K562 (cell line): ENCODE results near the gene FXYD3. TPM values are rescaled to one million over a fixed set of nuclear protein-coding genes. Genes with fewer than 3 reads are reported as not detected.

Experiments
- ATAC-seq: fragments of 200-7000 bp; cut with Tn5 transposase; 3 replicates; pipeline ENCODE4 v1.9.1; 2020; ENCODE audit warnings: moderate library complexity
- BruUV-seq: library from RNA; stranded (reverse); fragments of 400-500 nt; replicated peaks from 2 replicates; lab custom pipeline; 2021; lab: Mats Ljungman, UMichigan
- CTCF ChIA-PET: fragments of 300-600 bp; formaldehyde crosslinking; extraction: SDS; loops from one replicate; lab custom pipeline; 2021; ENCODE audit warnings: low intra/inter-chr PET ratio; lab: Yijun Ruan, JAX
- POLR2A ChIA-PET: fragments of 300-600, 350-650 bp; sonication (Branson Sonifier 250); formaldehyde crosslinking; extraction: SDS; loops from one replicate; lab custom pipeline; 2021; ENCODE audit warnings: antibody characterized with exemption, inconsistent platforms; lab: Yijun Ruan, JAX
- DNase-seq, 4 experiments: peaks; one replicate each; pipeline versions ENCODE4 v3.0.0 to v3.0.0-alpha.2; 2011 to 2018; ENCODE audit warnings: low spot score in 3 of 4, mixed read lengths in 3 of 4; ENCODE audit errors: extremely low read depth in 1 of 4
- FAIRE-seq: peaks from 2 replicates; lab custom pipeline; 2011; peaks lifted over from hg19 to GRCh38; lab: Jason Lieb, UNC
- H2AFZ ChIP-seq: 2 replicates; pipeline ENCODE4 v1.6.0; 2011; ENCODE audit warnings: low read depth, low read length, control low read depth, inconsistent platforms
- H3K27ac ChIP-seq: fragments of 200-600 bp; 3 replicates; pipeline ENCODE4 v1.8.0; 2011; ENCODE audit warnings: low read depth, mild to moderate bottlenecking, control low read depth, inconsistent platforms, low read length, moderate library complexity, mixed read lengths; ENCODE audit errors: extremely low read depth
- H3K27me3 ChIP-seq, 2 experiments: fragments of 300-600 bp in 1 of 2; 2 replicates in 1 of 2; 3 replicates in 1 of 2; pipeline versions ENCODE4 v1.6.0 to v1.8.0; 2011; ENCODE audit warnings: inconsistent platforms in 2 of 2, low read length in 2 of 2, mild to moderate bottlenecking in 1 of 2, mixed read lengths in 1 of 2, moderate library complexity in 1 of 2; ENCODE audit not compliant: control insufficient read depth in 2 of 2, insufficient read depth in 2 of 2
- H3K36me3 ChIP-seq: fragments of 300-600 bp; 3 replicates; pipeline ENCODE4 v1.8.0; 2011; ENCODE audit warnings: mild to moderate bottlenecking, low read length, inconsistent platforms; ENCODE audit not compliant: control insufficient read depth, insufficient read depth
- H3K4me1 ChIP-seq, 2 experiments: fragments of 200-600 bp in 1 of 2; replicated peaks in 1 of 2; 2 replicates in 1 of 2; 3 replicates in 1 of 2; pipeline versions ENCODE4 v1.5.1 to v1.8.0; 2011; ENCODE audit warnings: inconsistent platforms in 2 of 2, low read length in 2 of 2, mild to moderate bottlenecking in 1 of 2, mixed read lengths in 1 of 2, moderate library complexity in 1 of 2; ENCODE audit not compliant: control insufficient read depth in 2 of 2, insufficient read depth in 2 of 2
- H3K4me2 ChIP-seq: 2 replicates; pipeline ENCODE4 v1.6.1; 2011; ENCODE audit warnings: low read length, control low read depth, inconsistent platforms, mixed read lengths; ENCODE audit not compliant: insufficient read depth
- H3K4me3 ChIP-seq: fragments of 200-600 bp; sonication (generic), shearing (Covaris generic); 2 replicates; pipeline ENCODE4 v1.5.1; 2016; ENCODE audit warnings: control low read depth, inconsistent platforms
- H3K79me2 ChIP-seq: fragments of 200-600 bp; 3 replicates; pipeline ENCODE4 v1.8.0; 2011; ENCODE audit warnings: low read length, inconsistent platforms; ENCODE audit not compliant: control insufficient read depth, insufficient read depth
- H3K9ac ChIP-seq, 2 experiments: 2 replicates each; pipeline versions ENCODE4 v1.6.0 to v1.6.1; 2011; ENCODE audit warnings: low read depth in 2 of 2, low read length in 2 of 2, control low read depth in 1 of 2, inconsistent platforms in 1 of 2, mild to moderate bottlenecking in 1 of 2, mixed read lengths in 1 of 2; ENCODE audit not compliant: insufficient read depth in 1 of 2
- H3K9me1 ChIP-seq: one replicate; pipeline ENCODE4 v1.6.0; 2011; ENCODE audit warnings: inconsistent platforms, mild to moderate bottlenecking, low read length, moderate library complexity; ENCODE audit not compliant: control insufficient read depth, insufficient read depth
- H3K9me3 ChIP-seq: replicated peaks from 2 replicates; pipeline ENCODE4 v1.5.1; 2011; ENCODE audit warnings: low read depth, low read length, inconsistent platforms; ENCODE audit not compliant: control insufficient read depth, insufficient read depth
- H4K20me1 ChIP-seq: replicated peaks from 2 replicates; pipeline ENCODE4 v1.6.1; 2011; ENCODE audit warnings: low read length, inconsistent platforms, mixed read lengths; ENCODE audit not compliant: control insufficient read depth, insufficient read depth
- ATF7 ChIP-seq: fragments of 450-650 bp; IDR thresholded peaks from 2 replicates; pipeline ENCODE4 v1.7.1; 2014; ENCODE audit warnings: mild to moderate bottlenecking, moderate library complexity
- CBFA2T3 ChIP-seq: fragments of 450-650 bp; IDR thresholded peaks from 2 replicates; pipeline ENCODE4 v1.6.1; 2017
- ELF2 ChIP-seq: fragments of 250-450 bp; sonication (Bioruptor Pico); IDR thresholded peaks from 2 replicates; pipeline ENCODE4 v1.5.0; 2021; ENCODE audit warnings: mild to moderate bottlenecking
- GABPB1 ChIP-seq: sonication (generic); formaldehyde crosslinking; IDR thresholded peaks from 2 replicates; pipeline ENCODE4 v1.8.0; 2022; ENCODE audit warnings: mild to moderate bottlenecking, missing genetic modification reagents
- HDAC6 ChIP-seq: IDR thresholded peaks from 2 replicates; pipeline ENCODE4 v1.6.1; 2012; ENCODE audit warnings: low read depth, mild to moderate bottlenecking, control low read depth, inconsistent platforms, low read length, moderate library complexity
- KLF13 ChIP-seq: fragments of 450-650 bp; IDR thresholded peaks from 2 replicates; pipeline ENCODE4 v1.6.1; 2016; ENCODE audit warnings: missing genetic modification characterization, low read depth, mild to moderate bottlenecking, missing compliant biosample characterization, moderate library complexity, borderline replicate concordance
- NCOA1 ChIP-seq: fragments of 450-650 bp; IDR thresholded peaks from 2 replicates; pipeline ENCODE4 v1.6.1; 2016; ENCODE audit warnings: low read depth
- RB1 ChIP-seq: fragments of 450-650 bp; IDR thresholded peaks from 2 replicates; pipeline ENCODE4 v1.6.1; 2017; ENCODE audit warnings: low read depth, mild to moderate bottlenecking
- STAT5A ChIP-seq: IDR thresholded peaks from 2 replicates; pipeline ENCODE4 v1.6.1; 2012; ENCODE audit warnings: low read length, inconsistent platforms, borderline replicate concordance
- WGBS: fragments of 100-300 bp; shearing (Covaris generic); methylation state at CpG from one replicate; pipeline ENCODE4 v1.1.6; 2016; ENCODE audit warnings: low coverage, mixed read lengths; ENCODE audit not compliant: insufficient coverage; ENCODE audit errors: missing lambda C conversion rate; 5-methylcytosine and 5-hydroxymethylcytosine counted together
- in situ Hi-C: fragments of 300-500 bp; cut with MboI; formaldehyde crosslinking; loops from 4 replicates; pipeline ENCODE4 v1.15.0; 2018; ENCODE audit warnings: inconsistent platforms, mixed read lengths
- intact Hi-C: fragments of 100-400 bp; cut with micrococcal nuclease; formaldehyde crosslinking; loops from 2 replicates; pipeline ENCODE4 v1.14.2; 2022
- polyA plus RNA-seq, 8 experiments: library from polyadenylated mRNA; depleted of rRNA in 4 of 8; stranded (reverse) in 5 of 8; unstranded in 3 of 8; fragments of >200 nt; fragmentation: Nextera tagmentation in 2 of 8; fragmentation: Illumina TruSeq in 1 of 8; extraction: Ambion mirVana in 2 of 8; extraction: Trizol in 1 of 8; gene quantifications; 2 replicates each; pipeline versions ENCODE4 v1.2.1 to v1.2.3, GENCODE V29; 2011 to 2014; ENCODE audit warnings: inconsistent platforms in 1 of 8, missing spikeins in 1 of 8
- total RNA-seq, 7 experiments: library from RNA; depleted of rRNA in 6 of 7; stranded (reverse); fragments of >200 nt in 6 of 7; fragmentation: Illumina TruSeq in 2 of 7; extraction: Trizol in 2 of 7; gene quantifications; 2 replicates each; pipeline versions ENCODE4 v1.2.1 to v1.2.3, GENCODE V29; 2011 to 2021; ENCODE audit warnings: low replicate concordance in 1 of 7
- TF ChIP-seq, protein P1 (sequence below): fragments of 450-650 bp; formaldehyde crosslinking; IDR thresholded peaks from 2 replicates; pipeline ENCODE4 v1.4.0; 2020; ENCODE audit warnings: mild to moderate bottlenecking, moderate library complexity
- TF ChIP-seq, protein P2 (sequence below): sonication (generic); formaldehyde crosslinking; IDR thresholded peaks from 2 replicates; pipeline ENCODE4 v1.8.0; 2022; ENCODE audit warnings: mild to moderate bottlenecking, missing genetic modification reagents
- TF ChIP-seq, protein P3 (sequence below): fragments of 250-450 bp; sonication (Bioruptor Pico); IDR thresholded peaks from 2 replicates; pipeline ENCODE4 v1.5.0; 2020; ENCODE audit warnings: mild to moderate bottlenecking, borderline replicate concordance
- TF ChIP-seq, protein P4 (sequence below): fragments of 450-650 bp; IDR thresholded peaks from 2 replicates; pipeline ENCODE4 v1.6.1; 2016

FXYD3 gene
- total and polyA plus RNA-seq, 9 of the 15 experiments (the other 6 are each of a cell fraction or from before 2014, with no cell fraction given), result 0.24 TPM; not detected in 8

DNA sequence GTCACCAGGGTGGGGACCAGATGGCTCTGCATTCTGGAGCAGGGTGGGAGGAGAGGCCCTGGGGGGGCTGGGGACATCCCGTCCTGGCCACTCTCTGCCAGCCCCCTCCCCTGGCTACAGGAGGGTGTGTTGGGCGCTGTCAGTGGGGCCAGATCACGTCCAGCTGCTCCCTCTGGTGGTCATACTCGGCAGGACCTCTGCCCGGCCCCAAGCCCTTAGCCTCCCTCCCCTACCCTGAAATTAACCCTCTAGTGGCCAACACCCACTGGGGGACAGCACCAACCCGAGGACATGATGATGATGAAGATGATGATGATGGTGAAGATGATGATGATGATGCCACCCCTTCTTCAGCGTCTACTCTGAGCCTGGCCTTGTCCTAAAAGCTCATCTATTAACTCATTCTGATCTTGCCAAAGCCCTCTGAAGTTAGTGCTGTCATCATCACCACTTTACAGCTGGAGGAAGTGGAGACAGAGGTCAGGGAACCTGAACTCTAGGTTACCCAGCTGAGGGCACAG lies 19.8 kb downstream of the FXYD3 start:
- Histone ChIP-seq H4K20me1 (0 out of 2 replicates have a peak, but pooled peaks cover 4% of the 10 kb centered on the region), H3K79me2 (no peaks in the 10 kb centered on the region), H3K4me1 (peaks cover 3 to 36% of the 10 kb centered on the region in 2 experiments; a peak in 3 of 5 replicates), H3K36me3 (no peaks in the 10 kb centered on the region), H3K9me1 (no peaks in the 10 kb centered on the region), H3K4me3 (no peak overlapping the region), H3K9me3 (no peaks in the 10 kb centered on the region), H3K9ac (no peak overlapping the region; a peak in 1 of 4 replicates), H3K27ac (no peak overlapping the region), H2AFZ (no peak overlapping the region), H3K27me3 (peaks cover 2 to 28% of the 10 kb centered on the region in 2 experiments; a peak in 4 of 5 replicates), H3K4me2 (no peak overlapping the region)
- intact Hi-C loops, result loop anchor here (1.0 to 5.0 kb wide), 3 partner anchors 68 to 297 kb away; no protein-coding TSS in a partner anchor
- ChIA-PET CTCF (interaction anchor here (0.6 to 2.4 kb wide), 7 partner anchors 21 to 495 kb away, joined by 3 to 13 read pairs (median 8); no protein-coding TSS in a partner anchor), POLR2A (interaction anchor here (0.6 kb wide), 1 partner anchor 741 kb away, joined by 3 read pairs; no protein-coding TSS in a partner anchor)
- DNase-seq, result peak; percentile 86 to 93 (median 92)
- in situ Hi-C loops, result loop anchor here (10.0 kb wide), 1 partner anchor 301 kb away; no protein-coding TSS in a partner anchor
- FAIRE-seq, result peak; percentile 93
- BruUV-seq, result no TSS peak
- 1% methylated on average over 6 of the region's 7 CpGs for WGBS
- peak; percentile 98 for ATAC-seq
- TF ChIP-seq, protein P1, sequence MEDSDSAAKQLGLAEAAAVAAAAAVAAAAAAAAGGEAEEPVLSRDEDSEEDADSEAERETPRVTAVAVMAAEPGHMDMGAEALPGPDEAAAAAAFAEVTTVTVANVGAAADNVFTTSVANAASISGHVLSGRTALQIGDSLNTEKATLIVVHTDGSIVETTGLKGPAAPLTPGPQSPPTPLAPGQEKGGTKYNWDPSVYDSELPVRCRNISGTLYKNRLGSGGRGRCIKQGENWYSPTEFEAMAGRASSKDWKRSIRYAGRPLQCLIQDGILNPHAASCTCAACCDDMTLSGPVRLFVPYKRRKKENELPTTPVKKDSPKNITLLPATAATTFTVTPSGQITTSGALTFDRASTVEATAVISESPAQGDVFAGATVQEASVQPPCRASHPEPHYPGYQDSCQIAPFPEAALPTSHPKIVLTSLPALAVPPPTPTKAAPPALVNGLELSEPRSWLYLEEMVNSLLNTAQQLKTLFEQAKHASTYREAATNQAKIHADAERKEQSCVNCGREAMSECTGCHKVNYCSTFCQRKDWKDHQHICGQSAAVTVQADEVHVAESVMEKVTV, result peak; percentile 57
- peak; percentile 48; the same call in 1 of the 2 replicates for TF ChIP-seq GABPB1 (CRISPR knock-in tag)
- TF ChIP-seq CBFA2T3, result peak; percentile 10; the same call in 1 of the 2 replicates
- no peak for TF ChIP-seq HDAC6
- 0 out of 2 replicates have a peak, but pooled peaks have one; percentile 23 for TF ChIP-seq STAT5A
- TF ChIP-seq, protein P2, sequence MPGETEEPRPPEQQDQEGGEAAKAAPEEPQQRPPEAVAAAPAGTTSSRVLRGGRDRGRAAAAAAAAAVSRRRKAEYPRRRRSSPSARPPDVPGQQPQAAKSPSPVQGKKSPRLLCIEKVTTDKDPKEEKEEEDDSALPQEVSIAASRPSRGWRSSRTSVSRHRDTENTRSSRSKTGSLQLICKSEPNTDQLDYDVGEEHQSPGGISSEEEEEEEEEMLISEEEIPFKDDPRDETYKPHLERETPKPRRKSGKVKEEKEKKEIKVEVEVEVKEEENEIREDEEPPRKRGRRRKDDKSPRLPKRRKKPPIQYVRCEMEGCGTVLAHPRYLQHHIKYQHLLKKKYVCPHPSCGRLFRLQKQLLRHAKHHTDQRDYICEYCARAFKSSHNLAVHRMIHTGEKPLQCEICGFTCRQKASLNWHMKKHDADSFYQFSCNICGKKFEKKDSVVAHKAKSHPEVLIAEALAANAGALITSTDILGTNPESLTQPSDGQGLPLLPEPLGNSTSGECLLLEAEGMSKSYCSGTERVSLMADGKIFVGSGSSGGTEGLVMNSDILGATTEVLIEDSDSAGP (CRISPR knock-in tag), result no peak
- TF ChIP-seq, protein P3, sequence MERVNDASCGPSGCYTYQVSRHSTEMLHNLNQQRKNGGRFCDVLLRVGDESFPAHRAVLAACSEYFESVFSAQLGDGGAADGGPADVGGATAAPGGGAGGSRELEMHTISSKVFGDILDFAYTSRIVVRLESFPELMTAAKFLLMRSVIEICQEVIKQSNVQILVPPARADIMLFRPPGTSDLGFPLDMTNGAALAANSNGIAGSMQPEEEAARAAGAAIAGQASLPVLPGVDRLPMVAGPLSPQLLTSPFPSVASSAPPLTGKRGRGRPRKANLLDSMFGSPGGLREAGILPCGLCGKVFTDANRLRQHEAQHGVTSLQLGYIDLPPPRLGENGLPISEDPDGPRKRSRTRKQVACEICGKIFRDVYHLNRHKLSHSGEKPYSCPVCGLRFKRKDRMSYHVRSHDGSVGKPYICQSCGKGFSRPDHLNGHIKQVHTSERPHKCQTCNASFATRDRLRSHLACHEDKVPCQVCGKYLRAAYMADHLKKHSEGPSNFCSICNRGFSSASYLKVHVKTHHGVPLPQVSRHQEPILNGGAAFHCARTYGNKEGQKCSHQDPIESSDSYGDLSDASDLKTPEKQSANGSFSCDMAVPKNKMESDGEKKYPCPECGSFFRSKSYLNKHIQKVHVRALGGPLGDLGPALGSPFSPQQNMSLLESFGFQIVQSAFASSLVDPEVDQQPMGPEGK (CRISPR knock-in tag), result no peak
- TF ChIP-seq RB1, result peak; percentile 66
- TF ChIP-seq ELF2 (CRISPR knock-in tag), result no peak
- TF ChIP-seq ATF7, result peak; percentile 34; the same call in 1 of the 2 replicates
- no peak for TF ChIP-seq KLF13 (tag)
- TF ChIP-seq NCOA1, result peak; percentile 38; the same call in 1 of the 2 replicates
- TF ChIP-seq, protein P4, sequence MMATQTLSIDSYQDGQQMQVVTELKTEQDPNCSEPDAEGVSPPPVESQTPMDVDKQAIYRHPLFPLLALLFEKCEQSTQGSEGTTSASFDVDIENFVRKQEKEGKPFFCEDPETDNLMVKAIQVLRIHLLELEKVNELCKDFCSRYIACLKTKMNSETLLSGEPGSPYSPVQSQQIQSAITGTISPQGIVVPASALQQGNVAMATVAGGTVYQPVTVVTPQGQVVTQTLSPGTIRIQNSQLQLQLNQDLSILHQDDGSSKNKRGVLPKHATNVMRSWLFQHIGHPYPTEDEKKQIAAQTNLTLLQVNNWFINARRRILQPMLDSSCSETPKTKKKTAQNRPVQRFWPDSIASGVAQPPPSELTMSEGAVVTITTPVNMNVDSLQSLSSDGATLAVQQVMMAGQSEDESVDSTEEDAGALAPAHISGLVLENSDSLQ, result peak; percentile 56
